SH-SY5Y (cell line): Measurements from ENCODE around the gene PLAAT3.

Experiments used
- GATA2 ChIP-seq: IDR thresholded peaks from 2 replicates; pipeline ENCODE4 v1.6.1; 2011; ENCODE audit warnings: mild to moderate bottlenecking, low read depth, low read length
- GATA3 ChIP-seq: IDR thresholded peaks from 2 replicates; pipeline ENCODE4 v1.6.1; 2011; ENCODE audit warnings: low read depth, mild to moderate bottlenecking, low read length, moderate library complexity

PLAAT3 gene

DNA sequence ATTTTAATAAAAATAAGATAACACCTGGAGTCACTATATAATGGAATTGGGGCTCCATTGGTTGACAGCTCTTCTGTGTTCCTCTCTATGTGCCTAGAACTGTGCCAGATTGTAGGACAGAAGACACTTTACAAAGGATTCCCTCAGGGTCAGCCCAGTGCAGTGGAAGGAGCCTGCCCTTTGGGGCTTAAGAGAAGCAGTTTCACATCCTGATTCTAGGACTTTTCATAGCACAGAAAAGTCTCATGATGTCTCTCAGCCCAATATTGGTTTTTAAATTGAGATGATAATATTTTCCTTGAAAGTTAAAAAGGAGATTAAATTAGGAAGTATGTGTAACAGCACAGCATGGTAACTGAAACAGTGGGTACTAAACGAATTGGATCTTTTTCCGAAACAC lies 70.5 kb downstream of the PLAAT3 start:
- TF ChIP-seq GATA2 (no peak), GATA3 (no peak)

DNA sequence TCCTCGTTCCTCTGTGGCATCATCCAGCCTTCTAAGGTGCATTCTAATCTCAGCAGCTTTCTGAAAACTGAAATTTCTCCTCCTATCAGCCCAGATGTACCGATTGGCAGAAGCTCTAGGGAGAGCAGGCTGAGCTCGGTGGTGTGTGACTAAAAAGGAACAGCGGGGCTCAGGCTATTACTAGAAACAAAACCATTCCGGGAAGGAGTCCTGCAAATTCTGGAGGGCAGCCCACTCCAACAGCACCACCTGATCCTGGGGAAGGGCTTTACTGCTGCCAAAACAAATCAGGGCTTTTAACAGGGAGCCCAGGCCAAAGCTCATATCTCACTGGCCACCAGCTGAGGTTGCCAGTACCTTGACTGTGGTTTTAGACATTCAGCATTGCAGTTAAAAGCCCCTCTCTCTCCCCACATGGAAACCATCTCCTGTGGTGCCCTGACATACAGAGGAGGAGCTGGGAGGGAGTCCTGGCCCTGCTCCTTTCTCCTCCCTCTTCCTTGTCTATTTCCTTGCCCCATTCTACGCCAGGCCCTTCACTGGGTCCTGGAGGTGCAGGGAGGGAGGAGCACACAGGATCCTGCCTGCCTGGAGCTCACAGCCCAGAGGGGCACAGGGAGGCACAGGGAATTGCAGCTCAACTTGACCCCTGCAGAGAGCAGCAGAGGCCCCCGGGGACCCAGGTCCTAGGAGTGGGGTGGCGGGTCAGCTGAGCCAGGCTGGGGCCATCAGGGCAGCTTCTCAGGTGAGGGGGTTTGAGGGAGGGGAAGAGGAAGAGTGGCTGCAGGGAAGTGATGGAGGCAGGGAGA lies 76.7 kb downstream of the PLAAT3 start:
- TF ChIP-seq GATA3 (no peak), GATA2 (no peak)

DNA sequence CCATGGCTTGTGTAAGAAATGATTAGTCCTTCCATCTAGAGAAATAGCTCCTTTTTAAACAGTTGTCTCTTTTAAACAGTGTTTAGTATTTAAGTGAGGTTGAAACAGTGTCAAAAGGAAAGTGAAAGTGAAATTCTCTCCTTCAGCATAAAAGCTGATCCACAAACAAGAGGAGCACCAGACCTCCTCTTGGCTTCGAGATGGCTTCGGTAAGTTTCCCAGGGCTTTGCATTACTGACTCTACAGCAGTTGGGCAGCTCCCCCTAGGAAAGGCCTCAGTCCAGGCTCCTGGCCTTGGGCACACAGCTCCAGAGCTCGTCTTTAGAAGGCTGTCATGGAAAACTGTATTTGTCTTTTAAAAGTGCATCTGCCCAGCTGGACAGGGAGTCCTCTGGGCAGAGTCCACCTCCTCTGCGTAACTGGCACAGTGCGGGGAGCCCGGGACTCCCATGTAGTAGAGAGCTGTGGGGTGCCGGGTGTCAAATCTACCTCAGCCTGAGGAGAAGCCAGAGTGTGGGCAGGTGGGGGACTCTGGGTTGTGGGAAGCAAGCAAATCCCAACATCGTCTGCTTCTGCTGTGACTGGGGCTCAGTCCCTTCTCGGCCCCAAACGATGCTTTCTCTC lies 77.5 kb downstream of the PLAAT3 start, which contains the start of gene PLAAT4:
Gene PLAAT4, plus strand, starts transcription at position 140 of the 624 bp plus-strand sequence. Its CDS starts 61 bp downstream, at position 201.
- TF ChIP-seq GATA2 (no peak), GATA3 (no peak)

DNA sequence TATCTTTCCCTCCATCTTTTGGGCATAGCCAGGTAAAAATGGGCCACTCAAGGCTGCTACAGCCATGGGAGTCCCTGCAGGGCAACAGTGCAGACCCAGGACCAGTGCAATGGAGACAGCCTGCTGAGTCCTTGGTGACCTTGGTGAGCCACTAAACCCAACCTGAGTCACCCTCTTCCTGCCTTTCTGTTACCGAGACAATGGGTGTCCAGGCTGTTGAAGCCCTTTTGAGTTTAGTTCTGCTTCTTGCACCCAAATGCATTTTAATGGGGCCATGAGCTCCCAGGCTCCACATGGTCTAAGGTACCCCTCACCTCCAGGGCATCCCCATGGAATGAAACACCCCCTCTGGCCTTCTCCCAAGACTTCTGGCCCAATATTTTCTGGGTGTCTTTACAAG lies 78.5 kb downstream of the PLAAT3 start:
- TF ChIP-seq GATA3 (no peak), GATA2 (no peak)

DNA sequence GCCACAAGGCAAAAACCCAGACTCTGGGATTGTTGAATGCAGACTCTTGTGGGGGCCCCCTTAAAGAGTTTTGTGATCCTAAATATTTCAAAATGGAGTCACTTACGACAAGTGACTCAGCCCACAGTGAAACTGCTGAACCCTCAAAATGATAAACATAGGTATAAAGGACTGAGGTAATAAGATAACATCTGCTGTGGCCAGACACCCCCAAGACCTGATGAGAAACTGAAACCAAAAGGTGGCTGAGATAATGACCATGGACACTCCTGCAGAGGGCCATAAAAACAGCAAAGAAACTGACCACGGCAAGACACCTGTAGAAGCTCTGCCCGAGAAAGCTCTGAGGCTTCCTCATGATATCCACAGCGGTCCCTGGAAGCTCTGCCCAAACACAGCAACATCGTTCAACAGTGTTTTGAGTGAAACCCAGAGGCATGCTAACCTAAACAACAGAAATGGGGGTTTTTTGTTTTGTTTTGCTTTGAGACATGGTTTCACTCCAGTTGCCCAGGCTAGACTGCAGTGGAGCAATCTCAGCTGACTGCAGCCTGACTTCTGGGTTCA lies 79.3 kb downstream of the PLAAT3 start:
- TF ChIP-seq GATA2, result no peak

DNA sequence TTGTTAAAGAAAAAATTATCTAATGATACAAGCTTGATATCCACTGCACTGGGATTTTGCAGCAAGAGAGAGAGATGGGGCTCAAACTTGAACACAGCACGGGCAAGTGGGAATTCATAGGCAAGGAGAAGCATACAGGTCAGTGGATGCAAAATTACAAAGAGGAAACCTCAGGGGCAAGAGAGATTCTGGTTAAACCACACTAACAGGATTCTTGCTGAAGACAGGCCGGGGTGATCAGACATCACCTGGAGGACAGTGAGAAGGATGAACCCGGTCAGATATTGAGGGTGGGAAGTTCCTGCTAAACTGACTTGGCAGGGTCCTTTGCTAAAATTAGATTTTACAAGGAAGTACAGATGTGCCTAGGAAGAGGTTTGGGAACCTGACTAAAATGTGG lies 80.2 kb downstream of the PLAAT3 start:
- TF ChIP-seq GATA2, result no peak
- TF ChIP-seq GATA3, result no peak

DNA sequence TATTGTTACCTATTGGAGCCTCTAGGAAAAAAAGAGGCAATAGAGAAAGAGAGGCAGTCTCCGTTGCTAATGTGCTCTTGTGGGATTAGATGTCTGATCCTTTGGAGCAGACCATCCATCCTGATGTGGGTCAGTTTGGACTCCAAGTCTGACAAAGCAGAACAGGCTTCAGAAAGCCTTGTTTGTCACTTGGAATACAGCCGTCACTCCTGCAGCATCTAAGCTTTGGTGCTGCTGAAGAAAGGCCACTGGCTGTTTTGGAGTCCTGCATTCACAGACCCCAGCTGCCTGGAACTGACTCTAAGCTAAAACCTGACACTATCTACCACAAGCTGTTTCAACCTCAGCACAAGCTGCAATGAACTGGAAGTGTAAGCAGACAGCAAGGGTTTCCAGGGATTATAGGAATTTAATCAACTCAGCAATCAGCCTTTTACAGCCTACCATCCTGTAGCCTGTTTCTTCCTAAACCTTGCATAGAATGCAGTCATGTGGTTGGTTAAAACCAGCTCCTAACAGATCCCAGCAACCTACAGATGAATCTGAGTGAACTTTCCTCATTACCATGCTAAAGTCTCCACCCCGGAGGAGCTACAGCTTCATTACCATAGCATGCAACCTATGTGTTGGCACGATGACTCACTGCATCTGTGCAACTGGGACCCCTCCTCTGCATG lies 81.3 kb downstream of the PLAAT3 start:
- TF ChIP-seq GATA3 (no peak), GATA2 (no peak; the same call in 1 of the 2 replicates)

DNA sequence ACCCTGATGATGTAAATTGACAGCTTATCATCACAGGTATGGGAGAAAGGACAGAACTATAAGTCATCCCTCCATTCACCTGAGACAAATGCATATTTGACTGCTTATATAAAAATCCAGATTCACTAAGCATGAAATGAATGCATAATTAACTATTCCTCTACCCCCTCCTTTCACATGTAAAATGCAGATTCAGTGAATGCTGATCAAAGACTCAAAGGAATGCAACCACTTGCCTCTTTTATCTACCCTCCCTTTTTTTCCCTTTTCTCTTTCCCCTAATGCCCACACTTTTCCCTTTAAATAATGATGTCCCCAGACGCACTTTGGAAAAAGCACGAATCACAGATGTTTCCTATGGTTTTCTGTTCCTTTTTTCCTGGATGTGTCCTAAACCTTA lies 82.1 kb downstream of the PLAAT3 start:
- TF ChIP-seq GATA3, result no peak
- no peak for TF ChIP-seq GATA2

DNA sequence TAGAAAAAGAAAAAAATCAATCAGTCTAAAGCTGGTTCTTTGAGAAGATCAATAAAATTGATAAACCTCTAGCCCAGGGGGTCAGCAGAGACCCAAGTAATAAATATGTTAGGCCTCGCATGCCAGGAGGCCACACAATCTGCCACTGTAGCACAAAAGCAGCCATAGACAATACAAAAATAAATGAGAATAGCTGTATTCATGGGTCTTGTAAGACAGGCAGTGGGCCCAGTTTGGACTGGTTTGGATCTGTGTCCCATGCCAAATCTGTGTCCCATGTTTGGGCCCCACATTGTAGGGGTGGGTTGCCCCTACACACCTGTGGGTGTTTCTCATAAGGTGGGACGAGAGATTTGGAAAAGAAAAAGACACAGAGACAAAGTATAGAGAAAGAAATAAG lies 84.2 kb downstream of the PLAAT3 start:
- TF ChIP-seq GATA2, result no peak
- no peak for TF ChIP-seq GATA3

DNA sequence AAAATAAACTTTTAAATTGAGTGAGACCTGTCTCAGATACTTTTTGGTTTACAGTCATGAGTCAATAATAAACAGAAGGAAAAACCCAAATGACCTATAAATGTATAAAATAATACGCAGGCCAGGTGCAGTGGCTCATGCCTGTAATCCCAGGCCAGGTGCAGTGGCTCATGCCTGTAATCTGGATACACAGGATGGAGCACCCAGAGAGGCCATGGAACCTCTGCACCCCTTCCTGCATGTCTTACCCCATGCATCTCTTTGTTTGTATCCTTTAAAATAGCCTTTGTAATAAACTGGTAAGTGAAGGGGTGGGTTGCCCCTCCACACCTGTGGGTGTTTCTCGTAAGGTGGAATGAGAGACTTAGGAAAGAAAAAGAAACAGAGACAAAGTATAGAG lies 86.6 kb downstream of the PLAAT3 start:
- no peak for TF ChIP-seq GATA3
- no peak for TF ChIP-seq GATA2
